Measurements from ENCODE around the gene BCOR.

The BCOR gene

DNA sequence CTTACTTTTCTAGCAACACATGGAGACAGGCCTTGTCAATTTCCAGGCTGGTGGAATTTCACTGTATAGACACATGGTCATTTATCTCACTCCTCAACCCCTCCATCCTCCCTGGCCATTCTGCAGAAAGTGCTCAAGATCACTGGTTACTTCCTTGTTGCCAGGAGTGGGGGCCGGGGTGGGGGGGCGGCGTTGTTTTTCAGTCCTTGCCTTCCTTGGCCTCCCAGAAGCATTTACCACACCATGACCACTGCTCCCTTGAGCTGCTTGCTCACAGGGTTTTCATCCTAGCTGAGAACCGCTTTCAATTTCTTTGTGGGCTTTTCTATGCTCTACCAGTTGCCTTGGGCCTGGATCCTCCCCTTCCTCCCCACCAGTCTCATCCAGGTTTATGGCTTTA is 14.1 kb upstream of the BCOR start:
- DNase-seq, result no peak

DNA sequence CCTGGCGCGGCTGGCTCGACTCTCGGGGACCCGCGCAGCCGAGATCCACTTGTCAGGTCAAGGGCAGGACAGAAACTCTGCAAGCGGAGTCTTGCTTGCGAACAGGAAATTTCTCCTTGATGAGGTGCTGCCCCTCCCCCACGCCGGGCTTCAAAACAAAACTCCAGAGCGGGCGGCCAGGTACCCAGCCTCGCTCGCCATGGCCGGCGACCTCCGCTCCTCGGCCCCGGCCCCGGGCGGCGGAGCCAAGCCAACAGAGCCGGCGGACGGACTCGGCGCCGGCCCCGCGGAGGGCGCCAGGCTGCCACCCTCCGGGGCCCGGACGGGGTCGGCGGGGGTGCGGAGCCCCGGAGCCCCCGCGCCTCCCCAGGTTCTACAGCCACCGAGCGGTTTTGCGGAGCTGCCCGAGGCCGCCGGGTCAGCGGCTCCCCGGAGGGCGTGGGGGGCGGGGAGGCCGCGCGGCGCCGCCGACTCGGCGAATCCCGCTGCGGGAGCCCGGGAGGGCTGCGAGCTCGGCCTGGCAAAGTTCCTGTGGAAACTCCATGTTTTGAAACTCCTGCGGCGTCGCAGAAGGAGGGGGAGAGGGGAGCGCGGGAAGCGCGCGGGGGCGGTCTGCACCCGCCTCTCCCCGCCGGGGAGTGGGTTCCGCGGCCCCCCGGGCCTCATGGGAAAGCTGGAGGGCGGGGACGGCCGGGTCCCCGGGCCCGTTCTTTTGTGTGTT is 11.7 kb upstream of the BCOR start:
- peak; percentile 56 for DNase-seq

DNA sequence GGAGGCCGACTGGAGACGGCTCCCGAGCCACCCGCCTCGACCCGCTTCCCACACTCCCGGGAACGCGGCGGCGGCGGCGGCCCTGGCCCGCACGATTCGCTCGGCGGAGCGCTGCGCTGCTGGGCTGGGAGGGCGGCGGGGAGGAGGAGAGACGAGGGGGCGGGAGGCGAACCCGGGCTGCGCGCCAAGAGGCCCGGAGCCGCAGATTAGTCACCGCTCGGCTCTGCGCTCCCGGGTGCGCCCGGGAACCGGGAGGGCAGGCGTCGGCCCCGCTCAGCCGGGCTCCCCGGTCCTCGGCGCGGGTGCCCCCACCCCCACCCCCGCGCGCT is 11.2 kb upstream of the BCOR start:
- peak; percentile 62 for DNase-seq

DNA sequence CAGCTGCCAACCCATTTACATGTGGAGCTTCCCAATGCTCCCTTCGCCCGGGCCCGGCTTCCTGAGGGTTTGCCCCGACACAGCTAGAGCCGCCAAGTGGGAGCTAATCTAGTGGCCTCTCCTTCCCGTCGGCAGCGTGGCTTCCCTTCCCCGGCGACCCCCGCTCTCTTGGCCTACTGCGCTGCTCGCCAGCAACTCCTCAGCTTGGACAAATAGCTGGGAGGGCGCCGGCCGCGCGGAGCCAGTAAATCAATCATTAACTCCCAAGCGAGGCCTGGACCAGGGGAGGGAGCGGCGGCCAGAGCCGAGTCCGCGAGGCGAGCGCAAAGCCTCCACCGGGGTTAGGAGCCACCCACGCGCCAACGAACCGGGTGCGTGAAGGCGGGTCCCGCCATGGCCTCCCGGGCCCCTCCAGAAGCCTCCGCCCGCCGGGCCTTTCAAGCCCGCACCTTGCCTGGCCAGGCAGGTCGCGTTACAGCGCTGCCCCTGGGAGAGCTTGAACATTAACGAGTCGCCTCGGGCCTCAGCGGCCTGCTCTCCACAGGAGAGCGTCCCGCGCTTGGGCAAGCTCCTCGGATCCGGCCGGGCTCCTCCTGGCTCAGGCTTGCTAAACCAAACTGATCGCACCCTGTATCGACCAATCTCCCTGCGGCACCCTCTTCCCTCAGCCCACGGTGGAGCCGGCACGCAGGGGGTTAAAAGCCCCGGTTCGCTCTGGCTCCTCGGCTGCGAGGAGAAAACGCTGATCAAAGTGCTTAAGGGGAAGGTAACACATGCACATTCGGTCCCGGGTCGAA is 10.6 kb upstream of the BCOR start:
- peak; percentile 62 for DNase-seq

DNA sequence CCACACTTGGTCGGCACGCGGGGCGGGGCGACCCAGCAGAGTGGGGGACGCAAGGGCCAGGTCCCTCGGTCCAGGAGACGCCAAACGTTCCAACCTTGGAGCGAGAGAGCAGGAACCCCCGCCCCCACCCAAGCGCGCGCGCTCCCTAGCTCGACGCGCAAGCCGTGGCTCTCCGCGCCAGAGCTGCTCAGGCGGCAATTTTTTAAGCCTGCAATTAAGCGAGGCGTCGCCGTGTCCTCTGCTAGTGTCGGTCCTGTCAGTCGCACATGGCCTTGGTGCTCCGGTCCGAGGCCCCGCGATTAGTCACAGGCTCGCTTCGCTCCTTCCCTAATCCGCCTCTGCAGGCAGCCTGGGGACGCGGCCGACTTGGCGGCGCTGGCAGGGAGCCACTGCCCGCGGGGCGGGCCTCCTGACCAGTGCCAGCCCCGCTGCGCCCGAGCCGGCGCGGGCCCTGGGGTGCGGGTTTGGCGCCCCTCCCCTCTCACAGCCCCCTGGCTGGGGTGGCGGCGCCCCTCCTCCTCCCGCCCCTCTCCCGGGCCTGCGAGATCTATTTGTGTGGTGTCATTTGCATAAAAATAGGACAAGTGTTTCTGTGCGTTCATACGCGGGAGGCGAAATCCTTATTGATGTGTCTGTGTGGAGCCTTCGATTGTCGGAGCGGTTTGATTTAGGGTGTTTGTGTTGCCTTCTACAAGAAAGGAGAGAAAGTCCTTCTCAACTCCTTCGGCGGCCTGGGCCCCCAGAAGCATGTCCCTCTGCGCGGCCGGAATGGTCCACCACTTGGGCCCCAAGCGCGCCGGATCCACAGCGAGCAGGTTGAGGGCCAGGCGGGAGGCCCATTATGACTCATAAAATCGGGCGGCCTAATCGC is 9.8 kb upstream of the BCOR start:
- DNase-seq, result peak; percentile 20

DNA sequence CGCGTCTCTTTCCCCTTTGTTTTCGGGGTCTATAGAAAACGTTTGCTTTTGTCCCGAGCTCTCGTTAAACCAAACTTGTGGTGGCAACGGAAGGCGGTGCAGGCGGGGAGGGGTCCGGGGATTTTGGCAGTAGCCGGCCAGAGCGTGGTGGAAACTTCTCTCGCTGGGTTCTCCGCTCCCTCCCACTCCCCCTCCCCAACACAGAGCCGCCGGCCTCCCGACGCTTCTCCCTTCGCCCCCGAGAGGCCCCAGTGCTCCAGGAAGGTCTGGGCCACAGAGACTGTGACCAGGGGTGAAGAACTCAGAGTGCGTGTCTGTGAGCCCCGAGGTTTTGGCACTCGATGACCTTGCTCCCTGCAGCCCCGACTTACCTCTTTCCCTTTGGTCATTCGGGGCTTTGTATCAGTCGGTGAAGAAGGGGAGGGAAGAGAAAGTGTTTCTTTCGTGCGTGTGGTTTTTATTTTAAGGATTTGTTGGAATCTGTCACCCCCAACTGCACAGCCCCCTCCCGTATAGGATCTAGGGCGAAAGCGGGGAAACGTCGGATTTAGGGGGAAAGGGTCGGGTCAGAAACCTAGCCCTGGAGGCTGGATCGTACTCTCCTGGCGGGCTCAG is 9.0 kb upstream of the BCOR start:
- no peak for DNase-seq

DNA sequence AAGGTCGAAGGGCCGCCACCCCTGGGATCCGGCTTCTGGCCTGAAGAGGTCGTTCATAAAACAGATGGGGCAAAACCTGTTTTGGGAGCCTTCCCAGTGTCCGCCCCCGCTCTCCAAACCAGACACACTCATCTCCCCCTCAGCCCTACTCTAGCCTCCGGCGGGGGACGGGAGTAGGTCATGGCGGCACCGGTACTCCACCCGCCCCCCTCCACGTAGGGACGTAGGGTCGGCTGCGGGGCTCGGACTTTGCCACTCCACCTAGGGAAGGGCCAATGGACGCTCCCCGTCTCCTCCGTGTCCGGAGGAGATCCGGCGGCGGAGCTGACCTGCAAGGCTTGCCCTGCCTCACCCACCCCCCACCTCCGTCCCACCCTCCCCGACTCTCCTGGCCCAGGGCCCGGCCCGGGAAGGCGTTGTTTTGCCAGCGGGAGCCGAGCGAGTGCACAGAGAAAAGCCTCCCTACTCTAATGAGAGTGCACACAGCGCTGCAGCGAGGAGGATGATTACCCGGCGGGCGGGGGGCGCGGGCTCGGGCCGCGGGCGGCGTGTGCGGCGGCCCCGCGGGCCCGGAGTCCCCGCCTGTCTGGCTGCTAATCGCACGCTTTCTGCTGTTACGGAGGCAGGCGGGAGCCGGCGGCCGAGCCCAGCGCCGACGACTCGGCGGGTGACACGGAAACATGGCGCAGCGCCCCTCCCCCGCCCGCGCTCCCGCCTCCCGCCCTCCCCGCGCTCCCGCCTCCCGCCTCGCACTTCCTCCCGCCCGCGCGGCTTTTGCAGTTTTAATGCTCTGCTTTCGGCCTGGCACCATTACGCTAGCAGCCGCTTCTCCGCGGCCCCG is 8.3 kb upstream of the BCOR start:
- peak; percentile 54 for DNase-seq

DNA sequence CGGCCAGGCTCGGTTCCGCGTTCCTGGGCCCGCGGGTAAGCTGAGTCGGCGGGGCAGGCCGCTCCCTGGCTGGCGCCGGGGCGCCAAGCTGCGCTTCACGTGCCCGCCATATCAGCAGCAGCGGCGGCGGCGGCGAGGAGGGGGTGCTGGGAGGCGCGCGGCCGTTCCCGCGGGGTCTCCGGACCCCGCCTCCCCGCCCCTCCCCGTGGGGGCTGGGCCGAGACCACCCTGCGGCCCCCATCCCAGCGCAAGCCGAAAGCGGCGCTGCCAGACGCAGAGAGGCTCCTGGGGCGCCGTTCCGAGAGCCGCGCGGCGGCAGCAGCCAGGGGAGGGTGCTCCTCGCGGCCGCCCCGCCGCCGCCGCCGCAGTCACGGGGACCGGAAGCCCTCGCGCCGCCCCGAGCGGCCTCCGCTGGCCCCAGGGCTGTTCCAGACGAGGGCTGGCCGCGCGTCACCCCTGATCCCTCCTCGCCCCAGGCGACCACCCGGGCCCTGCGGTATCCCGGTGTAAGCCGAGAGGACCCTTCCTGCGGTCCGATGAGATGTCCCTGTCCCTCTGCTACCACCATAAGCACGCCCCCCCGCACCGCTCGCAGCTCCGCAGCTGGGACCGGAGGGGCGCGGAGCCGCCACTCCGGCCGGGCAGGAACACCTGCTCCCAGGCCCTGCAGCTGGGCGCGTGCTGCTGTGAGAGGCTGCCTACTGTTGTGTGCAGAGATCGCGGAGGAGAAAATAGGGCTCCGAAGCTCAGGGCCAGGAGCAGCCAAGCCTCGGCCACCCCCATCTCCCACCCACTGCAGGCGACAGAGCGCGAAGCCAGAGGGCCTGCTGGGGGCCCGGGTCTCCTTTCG is 7.5 kb upstream of the BCOR start:
- no peak for DNase-seq

DNA sequence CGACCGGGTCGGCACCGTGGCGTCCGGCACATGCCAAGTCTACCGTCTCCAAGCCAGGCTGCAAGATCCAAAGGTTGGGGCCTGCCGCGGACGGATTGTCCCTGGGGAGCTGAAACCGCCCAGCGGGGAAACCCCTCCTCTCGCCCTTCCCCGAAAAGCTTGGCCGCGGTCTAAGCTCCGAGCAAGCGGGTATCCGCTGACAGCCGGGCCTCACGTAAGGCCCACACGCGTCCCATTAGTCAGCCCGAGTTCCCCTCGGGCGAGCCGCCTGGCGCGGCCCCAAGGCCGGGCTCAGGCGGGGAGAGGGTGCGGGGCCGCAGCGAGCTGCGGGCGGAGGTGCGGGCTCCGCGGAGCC is 6.8 kb upstream of the BCOR start:
- DNase-seq, result no peak

DNA sequence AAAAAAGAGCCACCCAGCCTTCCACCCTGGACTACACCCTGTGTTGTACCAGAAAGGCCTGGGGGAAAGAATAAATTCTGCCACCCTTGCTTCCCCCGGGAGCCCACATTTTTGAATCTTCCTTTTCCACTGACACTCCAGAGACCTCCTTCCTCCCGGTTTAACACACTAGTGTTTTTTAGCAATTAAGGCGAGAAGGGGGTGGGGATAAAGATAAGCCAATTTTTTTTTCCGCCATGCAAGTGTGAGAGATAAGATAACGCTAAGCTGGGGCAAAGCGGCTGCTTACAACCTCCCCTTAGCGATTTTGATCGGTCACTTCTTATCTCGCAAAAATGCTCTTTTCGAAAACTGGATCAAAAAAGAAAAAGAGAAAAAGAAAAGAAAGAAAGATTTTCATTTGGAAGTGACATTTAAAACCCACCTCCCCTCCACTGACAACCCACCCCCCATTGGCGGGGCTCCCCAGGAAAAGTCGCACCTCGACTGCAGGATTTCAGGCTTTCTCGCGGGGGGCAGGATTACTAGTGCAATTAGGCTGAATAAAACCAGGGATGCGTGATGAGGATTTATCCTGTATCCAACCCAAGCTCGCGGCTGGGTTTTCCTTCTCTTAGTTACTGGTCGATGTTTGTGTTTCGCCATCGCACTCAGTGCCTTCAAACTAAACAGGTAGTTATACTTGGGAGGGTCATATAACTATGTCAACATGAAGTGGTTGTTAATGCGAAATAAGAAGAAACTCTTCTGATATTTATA is 6.0 kb upstream of the BCOR start:
- no peak for DNase-seq

DNA sequence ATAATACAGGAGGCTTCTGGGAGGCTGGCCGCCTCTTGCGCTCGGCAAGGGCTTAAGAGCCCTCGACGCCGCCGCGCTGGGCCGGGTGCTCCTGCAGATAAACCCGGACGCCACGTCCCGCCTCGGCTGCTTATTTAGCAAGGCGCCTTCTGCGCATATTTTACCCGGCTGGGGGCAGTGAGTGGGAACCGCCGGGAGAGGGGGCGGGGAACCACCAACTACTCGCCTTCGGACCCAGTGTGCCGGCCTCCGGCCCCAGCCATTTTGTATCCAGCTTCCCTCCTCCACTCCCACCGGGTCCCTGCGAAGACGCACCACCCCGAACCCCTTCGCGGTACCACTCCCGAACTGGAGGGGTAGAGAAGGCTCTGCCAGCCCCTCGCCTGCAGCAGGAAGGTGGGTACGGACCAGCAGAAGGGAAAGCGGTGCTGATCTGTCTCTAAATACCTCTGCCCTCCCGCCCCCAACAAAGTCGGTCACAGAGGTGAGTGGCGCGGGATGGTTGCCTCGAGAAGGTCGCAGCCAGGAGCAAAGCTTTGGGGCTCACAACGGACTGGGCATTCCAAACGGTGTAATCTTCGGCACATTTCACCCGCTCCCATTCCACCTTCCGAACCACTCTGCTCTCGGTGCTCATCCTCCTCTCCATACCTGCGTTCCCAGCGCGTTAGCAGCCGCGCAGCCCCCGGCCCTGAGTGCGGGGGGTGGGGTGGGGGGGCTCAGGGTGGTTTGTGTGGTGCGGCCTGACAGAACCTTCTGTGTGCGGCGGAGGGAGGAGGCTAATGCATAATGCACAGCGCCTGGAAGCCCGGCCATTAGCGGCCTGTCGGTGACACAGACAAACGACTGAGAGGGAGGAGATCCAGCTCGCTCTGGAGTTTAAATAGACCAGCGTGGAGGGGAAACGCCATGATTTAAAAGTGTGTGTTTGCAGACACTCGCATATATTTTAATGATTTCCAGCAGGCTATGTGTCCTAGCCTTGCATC is 4.9 kb upstream of the BCOR start:
- no peak for DNase-seq

DNA sequence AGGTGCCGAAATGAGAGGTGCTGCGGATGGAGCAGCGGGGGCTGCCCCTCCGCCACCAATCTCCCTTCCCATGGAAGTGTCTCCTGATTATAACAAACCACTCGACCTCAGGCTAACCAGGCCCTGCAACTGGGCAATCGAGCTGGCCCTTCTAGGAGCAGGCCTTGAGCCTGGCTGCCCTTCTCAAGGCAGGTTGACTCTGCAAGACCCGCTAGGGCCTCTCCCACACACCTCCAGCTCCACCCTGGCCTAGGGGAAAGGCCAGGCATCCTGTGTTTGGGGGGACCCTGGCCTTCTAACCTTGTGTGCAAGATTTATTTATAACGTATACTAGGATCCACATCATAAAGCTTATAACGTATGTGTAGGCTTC is 3.7 kb upstream of the BCOR start:
- no peak for DNase-seq

DNA sequence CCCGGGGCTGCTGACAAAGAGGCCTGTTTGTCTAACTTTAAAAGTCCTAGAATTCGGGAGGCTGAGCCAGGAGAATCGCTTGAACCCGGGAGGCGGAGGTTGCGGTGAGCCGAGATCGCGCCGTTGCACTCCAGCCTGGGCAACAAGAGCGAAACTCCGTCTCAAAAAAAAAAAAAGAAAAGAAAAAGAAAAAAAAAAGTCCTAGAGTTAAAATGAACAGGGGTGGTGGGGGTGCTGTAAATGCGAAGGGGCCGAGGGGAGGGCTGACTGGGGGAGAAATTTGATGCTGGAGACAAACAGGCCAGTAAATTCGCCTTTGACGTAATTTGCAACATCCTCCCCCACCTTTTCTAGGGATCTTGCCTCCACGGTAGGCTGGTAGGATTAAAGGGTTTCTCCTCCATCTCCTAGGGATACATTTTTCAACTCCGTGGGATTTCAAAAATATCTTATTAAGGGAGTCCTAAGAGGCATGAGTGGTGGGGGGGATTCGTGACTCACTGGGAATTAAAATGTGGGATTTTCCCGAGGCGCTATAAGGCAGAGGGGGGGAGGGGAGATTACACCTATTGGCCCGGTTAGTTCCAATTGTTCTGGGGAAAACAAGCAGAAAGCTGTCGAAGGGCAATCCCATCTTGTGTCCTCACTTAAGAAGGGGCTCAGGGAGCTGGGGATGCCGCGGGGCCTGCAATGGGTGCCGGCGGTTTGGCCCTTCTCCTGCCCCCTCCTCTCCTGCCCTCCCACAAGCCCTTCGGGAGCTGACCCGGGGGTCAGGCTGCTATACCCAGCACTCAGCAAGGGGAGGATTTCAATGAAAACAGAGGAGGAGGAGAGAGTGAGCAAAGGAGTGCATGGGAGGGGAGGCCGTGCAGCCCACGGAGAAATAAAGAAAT is 3.0 kb upstream of the BCOR start:
- no peak for DNase-seq

DNA sequence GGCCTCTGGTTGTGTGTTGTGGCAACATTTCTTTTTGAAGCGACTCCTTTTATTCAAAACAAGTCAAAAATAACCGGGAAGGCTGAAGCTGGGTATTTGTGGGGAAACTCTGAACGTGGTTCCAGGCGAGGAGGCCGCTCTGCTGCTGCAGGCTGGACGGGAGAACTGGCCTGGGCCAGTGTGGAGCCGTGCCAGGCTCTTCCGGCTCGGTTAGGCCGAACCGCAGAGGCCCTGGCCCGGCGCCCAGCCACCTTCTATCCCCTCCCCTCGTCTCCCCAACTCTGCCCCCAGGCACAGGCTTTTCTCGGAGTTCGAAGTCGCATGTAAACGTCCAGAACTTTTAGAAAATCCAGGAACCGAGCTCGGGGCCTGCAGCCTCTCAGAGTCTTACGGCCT is 2.4 kb upstream of the BCOR start:
- no peak for DNase-seq

DNA sequence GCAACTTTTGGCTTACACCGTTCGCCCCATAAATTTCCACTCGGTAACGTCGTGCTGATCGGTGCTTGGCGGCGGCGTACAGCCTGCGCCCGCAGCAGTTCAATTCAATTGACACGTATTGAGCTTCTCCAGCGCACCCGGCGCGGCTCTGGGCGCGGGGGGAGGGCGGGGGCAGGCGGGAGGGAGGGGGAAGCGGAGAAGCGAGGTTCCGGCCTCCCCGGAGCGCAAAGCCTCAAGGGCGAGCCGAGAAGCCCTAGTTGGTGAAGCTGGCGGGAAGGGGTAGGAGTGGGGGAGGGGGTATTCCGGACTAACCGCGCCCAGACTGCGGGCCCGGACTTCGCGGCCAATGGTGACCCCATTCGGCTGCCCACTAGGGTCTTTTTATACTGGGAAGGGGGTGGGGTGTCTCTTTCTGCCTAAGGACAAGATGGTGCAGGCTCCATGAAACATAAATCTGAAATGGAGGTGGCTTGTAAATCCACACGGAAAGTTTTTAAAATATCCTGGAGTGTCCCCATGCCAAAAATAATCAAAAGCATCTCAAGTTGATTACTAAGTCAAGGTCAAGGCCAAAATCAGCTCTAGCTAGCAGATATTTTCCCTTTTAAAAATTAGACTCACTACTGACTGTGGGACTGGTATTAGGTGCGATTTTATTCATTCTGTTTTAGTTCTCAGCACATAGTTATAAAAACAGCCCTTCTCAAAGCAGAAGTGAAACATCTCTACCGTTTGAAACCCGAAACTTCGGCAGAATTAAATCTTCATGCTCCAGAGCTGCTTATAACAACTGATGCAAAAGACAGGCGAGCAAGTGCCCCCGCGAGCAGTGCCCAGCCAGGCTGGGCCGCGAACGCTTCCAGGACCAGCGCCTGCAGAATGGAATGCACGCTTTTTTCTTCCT is 1.5 kb upstream of the BCOR start:
- DNase-seq, result no peak

DNA sequence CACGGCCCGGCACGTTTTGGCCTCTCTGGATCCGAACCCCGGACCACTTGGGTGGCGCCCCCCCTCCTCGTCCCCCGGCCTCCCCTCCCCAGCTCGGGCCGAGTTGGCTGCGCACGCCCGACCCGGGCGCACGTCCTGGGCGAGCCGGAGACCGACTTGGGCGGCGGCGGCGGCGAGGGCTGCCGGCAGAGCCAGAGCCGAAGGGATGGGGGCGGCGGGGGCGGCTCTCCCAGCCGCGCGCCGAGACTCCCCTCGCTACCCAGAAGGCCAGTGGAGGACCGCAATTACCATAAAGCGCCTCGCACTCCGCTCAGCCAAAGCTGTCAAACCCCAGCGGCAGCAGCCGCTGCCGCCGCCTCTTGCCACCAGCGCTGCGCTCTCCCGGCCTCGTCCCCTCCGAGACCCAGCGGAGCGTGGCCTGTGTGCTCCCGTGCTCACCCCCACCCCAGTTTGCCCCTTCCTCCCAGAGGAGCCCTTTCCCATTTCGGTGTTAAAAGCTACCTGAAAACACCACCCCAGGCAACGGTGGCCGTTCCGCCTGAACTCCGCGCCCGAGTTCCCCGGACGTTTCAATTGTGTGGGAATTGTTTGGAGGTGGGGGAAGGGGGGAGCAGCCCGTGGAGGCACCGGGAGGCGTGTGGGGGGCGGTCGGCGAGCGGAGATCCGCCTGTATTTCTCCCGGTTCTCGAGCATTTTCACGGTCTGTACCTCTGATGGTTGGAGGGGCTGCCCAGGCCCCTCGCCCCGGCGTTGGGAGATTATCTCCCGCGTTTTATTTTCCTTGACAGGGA is 701 bp upstream of the BCOR start:
- peak; percentile 19 for DNase-seq

DNA sequence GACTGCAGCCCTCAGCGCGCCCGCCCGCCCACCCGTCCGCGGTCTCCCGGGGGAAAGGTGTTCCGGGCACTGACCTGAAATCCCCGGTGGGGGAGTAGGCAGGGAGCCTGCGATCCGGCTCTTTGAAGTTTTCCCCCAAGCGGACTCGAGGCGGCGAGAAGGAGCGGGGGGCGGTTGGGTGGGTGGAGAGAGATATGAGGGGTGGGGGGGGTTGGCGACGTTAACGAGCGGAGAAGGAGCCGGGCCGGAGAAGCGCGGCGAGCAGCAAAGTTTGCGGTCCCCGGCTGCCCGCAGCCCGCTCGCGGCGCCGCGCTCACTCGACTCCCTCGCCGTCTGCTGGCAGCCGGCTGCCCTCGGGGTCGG is 636 bp downstream of the BCOR start:
- DNase-seq, result no peak
